Fibroblast of the aortic adventitia (primary cell): ENCODE measurements around the gene REEP3. TPM values are rescaled to one million over a fixed set of nuclear protein-coding genes. Genes with fewer than 3 reads are reported as not detected.

Experiments
- DNase-seq: peaks from one replicate; pipeline ENCODE4 v3.0.0-alpha.2; 2010; ENCODE audit warnings: low read depth
- H3K4me3 ChIP-seq: 2 replicates; pipeline ENCODE4 v1.5.1; 2011; ENCODE audit warnings: low read depth, mild to moderate bottlenecking, control low read depth, low read length, moderate library complexity
- total RNA-seq: library from RNA; depleted of rRNA; stranded (reverse); fragments of >200 nt; gene quantifications from 2 replicates; pipeline ENCODE4 v1.2.3, GENCODE V29; 2012; ENCODE audit warnings: low replicate concordance
- TF ChIP-seq, protein P1 (sequence below): IDR thresholded peaks from 2 replicates; pipeline ENCODE4 v1.5.1; 2011; ENCODE audit warnings: mild to moderate bottlenecking, low read length, control low read depth, inconsistent platforms; ENCODE audit not compliant: insufficient read depth

REEP3 gene
- total RNA-seq, 1 donor, result 95.1 TPM

DNA sequence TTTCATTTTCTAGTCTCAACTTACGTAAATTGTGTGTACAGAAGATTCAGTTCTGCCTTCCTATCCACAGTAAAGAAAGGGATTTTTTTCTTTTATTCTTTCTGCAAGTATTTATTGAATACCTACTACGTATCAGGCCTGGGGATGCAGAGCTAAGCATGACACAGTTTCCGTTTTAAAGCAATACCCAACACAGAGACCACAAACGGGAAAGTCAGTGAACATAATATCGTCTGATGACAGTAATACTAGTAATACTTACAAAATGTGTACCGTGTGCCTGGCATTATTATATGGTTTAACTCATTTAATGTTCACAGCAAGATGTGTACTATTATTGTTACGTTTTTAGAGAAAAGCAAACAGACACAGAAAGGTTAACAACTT lies 22.4 kb downstream of the REEP3 start:
- TF ChIP-seq, protein P1, sequence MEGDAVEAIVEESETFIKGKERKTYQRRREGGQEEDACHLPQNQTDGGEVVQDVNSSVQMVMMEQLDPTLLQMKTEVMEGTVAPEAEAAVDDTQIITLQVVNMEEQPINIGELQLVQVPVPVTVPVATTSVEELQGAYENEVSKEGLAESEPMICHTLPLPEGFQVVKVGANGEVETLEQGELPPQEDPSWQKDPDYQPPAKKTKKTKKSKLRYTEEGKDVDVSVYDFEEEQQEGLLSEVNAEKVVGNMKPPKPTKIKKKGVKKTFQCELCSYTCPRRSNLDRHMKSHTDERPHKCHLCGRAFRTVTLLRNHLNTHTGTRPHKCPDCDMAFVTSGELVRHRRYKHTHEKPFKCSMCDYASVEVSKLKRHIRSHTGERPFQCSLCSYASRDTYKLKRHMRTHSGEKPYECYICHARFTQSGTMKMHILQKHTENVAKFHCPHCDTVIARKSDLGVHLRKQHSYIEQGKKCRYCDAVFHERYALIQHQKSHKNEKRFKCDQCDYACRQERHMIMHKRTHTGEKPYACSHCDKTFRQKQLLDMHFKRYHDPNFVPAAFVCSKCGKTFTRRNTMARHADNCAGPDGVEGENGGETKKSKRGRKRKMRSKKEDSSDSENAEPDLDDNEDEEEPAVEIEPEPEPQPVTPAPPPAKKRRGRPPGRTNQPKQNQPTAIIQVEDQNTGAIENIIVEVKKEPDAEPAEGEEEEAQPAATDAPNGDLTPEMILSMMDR, result no peak
- DNase-seq, result no peak

DNA sequence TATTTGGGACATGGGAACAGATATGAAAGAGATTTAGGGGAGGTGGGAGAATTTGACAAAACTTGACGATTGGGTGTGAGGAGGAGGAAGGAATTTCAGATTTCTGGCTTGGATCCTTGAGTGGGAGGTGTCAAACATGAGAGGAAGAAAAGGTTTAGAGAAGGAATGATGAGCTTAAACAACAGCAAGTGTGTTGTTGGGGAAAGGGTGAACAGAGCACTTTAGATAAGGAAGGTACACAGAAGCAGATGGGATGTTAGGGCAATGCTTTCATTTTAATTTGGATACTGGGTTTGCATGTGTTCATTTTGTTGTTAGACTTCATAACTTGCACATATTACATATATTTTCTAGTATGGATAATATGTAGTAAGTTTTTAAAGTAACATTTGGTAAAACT lies 23.2 kb downstream of the REEP3 start:
- TF ChIP-seq, protein P1, result no peak

More for the DNA sequence above, 22.4 kb downstream of the REEP3 start:
- no peak overlapping the region for H3K4me3 ChIP-seq

DNA sequence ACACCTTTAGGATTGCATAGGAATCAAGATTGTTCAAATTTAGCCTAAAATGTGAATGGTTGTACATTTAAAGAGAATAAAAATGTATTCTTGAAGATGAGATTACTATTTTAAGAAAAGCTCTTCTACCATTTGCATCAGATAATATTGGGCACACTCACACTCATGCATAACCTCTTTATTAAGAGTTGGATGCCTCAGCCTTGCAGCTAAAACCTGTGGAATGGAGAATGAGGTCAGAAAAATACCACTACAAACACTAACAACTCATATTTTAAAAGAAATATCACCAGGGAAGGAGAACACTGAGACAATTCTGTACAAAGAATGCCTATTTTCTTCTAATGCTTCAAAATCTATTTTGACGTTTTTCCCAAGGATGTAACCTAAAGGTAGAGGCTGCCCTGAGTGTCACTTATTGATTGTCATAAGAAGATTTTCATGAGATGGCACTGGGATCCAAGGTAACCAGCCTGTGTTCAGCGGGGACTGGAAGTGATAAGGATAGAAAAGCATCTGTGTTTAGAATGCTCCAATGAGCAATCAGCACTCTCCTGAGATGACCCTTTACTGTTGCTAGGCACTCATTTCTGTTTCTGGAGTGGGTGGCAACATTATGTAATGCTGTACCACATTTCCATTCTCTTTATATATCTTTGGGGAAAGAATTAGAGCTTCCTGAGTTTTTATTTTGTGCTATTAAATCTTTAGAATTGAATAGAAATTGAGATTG lies 26.6 kb downstream of the REEP3 start:
- TF ChIP-seq, protein P1, result no peak
- no peak for DNase-seq
- H3K4me3 ChIP-seq, result no peak overlapping the region

More for the DNA sequence above, 23.2 kb downstream of the REEP3 start:
- DNase-seq, result no peak
- H3K4me3 ChIP-seq, result no peak overlapping the region

DNA sequence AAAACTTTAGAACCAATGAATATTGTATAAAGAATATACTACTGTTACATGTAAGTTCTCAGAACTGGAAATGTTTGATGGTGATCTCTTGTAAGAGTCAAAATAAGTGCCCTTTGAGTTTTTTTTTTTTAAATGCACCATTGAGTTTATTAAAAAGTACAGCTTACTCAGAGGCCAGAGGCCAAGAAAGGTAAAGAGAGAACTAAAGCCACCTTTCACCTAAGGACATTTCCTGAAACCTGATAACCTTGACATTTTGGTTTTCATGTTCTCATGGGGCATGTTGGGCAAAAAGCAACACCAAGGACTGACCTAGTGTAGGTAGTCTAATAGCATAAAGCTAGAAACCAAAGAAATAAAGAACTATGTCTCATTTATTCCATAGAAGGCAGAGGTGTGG lies 27.7 kb downstream of the REEP3 start:
- DNase-seq, result no peak
- no peak overlapping the region for H3K4me3 ChIP-seq
- TF ChIP-seq, protein P1, result no peak

DNA sequence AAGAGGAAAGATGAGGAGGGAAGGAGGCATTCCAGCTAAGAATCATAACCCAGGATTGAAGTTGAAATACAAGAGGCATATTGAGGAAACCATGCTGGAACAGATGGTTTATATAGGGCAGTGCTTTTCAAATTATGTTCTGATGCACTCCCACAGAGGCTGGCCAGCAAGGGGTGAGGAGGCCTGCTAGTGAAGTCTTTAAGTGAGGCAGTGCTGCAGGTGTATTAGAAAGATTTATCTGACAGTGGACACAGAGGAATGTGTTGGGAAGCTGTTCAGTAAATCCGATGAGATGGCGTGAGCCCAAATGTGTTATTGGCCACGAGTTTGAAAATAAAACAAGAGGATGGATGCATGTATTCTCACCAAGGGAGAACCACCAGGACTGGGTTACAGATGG lies 28.6 kb downstream of the REEP3 start:
- TF ChIP-seq, protein P1, result no peak
- no peak for DNase-seq
- no peak overlapping the region for H3K4me3 ChIP-seq

DNA sequence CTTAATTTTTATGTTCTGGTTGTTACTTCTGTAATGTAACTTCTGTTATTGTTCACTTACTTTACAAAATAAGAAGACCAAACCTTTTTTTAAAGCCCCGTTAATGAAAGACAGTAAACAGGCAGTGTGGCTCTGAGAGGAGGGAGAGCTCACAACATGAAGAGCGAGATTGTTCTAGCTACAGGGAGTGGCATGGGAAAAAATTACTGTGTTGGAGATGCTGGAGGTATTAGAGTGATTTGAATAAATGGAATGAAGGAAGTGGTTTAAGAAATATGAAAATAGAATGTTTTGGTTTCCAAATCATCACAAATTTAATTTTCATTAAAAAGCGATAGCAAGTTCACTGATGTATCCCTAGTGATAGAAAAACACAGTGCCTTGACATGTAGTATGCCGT lies 31.8 kb downstream of the REEP3 start:
- no peak overlapping the region for H3K4me3 ChIP-seq
- TF ChIP-seq, protein P1, result no peak
- peak; percentile 61 for DNase-seq

DNA sequence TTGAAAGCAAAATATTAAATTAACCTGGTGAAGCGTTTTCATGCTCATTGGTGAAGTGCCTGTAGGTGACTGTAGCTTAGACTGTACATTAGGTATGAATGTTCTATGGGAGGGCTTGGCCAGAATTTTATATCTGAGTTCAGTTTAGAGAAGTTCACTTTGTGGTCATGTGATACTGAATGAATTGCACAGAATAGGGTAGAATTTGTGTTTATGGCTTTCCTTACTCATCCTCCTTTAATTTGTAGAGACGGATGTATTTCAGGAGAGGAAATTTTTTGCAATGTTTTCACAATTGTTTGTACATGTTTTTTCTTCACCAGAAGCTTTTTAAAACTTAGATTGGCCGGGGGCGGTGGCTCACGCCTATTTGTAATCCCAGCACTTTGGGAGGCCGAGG lies 32.3 kb downstream of the REEP3 start:
- no peak for DNase-seq
- TF ChIP-seq, protein P1, result no peak
- no peak overlapping the region for H3K4me3 ChIP-seq
